ENCODE results near the gene SERINC3.

SERINC3 gene

GRCh38 chr20:44467289-44467883 is 54.5 kb downstream of the SERINC3 start:
- DNase-seq: no peak

- no peak for DNase-seq
These were observed 56.8 kb downstream of the SERINC3 start for GRCh38 chr20:44465001-44465560.

GRCh38 chr20:44464514-44464913 is 57.4 kb downstream of the SERINC3 start:
- DNase-seq: no peak

- no peak for DNase-seq
These were observed 58.4 kb downstream of the SERINC3 start for GRCh38 chr20:44463466-44463865.

- DNase-seq: no peak
These were observed 60.1 kb downstream of the SERINC3 start for GRCh38 chr20:44461803-44462174.

- DNase-seq: no peak
These were observed 60.6 kb downstream of the SERINC3 start for GRCh38 chr20:44461142-44461802.

GRCh38 chr20:44460795-44461141 is 61.1 kb downstream of the SERINC3 start:
- DNase-seq: peak in 1 of 56 donors; percentile 2

GRCh38 chr20:44459271-44459670 is 62.6 kb downstream of the SERINC3 start:
- DNase-seq: no peak

GRCh38 chr20:44457016-44457415 is 64.9 kb downstream of the SERINC3 start:
- DNase-seq: no peak

- DNase-seq: no peak
These were observed 65.3 kb downstream of the SERINC3 start for GRCh38 chr20:44456611-44457010.

GRCh38 chr20:44455126-44455525 is 66.7 kb downstream of the SERINC3 start:
- DNase-seq: no peak

GRCh38 chr20:44454306-44454963 is 67.4 kb downstream of the SERINC3 start:
- no peak for DNase-seq

- no peak for DNase-seq
These were observed 70.9 kb downstream of the SERINC3 start for GRCh38 chr20:44450903-44451450.

GRCh38 chr20:44450281-44450889 is 71.5 kb downstream of the SERINC3 start:
- DNase-seq: no peak

- no peak for DNase-seq
These were observed 72.0 kb downstream of the SERINC3 start for GRCh38 chr20:44449864-44450263.

- no peak for DNase-seq
These were observed 72.9 kb downstream of the SERINC3 start for GRCh38 chr20:44448753-44449546.

- DNase-seq: no peak
These were observed 73.9 kb downstream of the SERINC3 start for GRCh38 chr20:44447827-44448419.

Data from nucleus accumbens (tissue), 56 donors.